ENCODE measurements around the gene IGF1R.
A peak's percentile ranks its signal among the peaks of the same experiment; 100 is the strongest.

IGF1R gene

GRCh38 chr15:98744506-98744905 lies 96.2 kb downstream of the IGF1R start:
- Histone ChIP-seq H3K9me3 (ENCODE audit: severe bottlenecking) (no peaks in the 10 kb centered on the region), H3K27me3 (ENCODE audit: insufficient read depth, poor library complexity, severe bottlenecking) (no peaks in the 10 kb centered on the region), H3K27ac (ENCODE audit: poor library complexity, severe bottlenecking) (peak overlapping the region; percentile 64), H3K4me1 (ENCODE audit: insufficient read depth, poor library complexity, severe bottlenecking) (peaks cover 43% of the 10 kb centered on the region), H3K4me3 (ENCODE audit: severe bottlenecking) (no peak overlapping the region), H3K36me3 (ENCODE audit: low read depth) (no peaks in the 10 kb centered on the region)
- ATAC-seq (ENCODE audit: low read depth): no peak
- TF ChIP-seq CTCF (IDR thresholded peaks at IDR 0.05; ENCODE audit: poor library complexity, severe bottlenecking): no peak
- no peak for DNase-seq (ENCODE audit: low spot score)

- TF ChIP-seq CTCF (IDR thresholded peaks at IDR 0.05; ENCODE audit: poor library complexity, severe bottlenecking): no peak
- H3K4me3 ChIP-seq (ENCODE audit: severe bottlenecking): no peak overlapping the region
- peak overlapping the region; percentile 64 for H3K27ac ChIP-seq (ENCODE audit: poor library complexity, severe bottlenecking)
- peaks cover 43% of the 10 kb centered on the region for H3K4me1 ChIP-seq (ENCODE audit: insufficient read depth, poor library complexity, severe bottlenecking)
- H3K36me3 ChIP-seq (ENCODE audit: low read depth): no peaks in the 10 kb centered on the region
- no peaks in the 10 kb centered on the region for H3K9me3 ChIP-seq (ENCODE audit: severe bottlenecking)
- no peak for DNase-seq (ENCODE audit: low spot score)
- peak; percentile 44 for ATAC-seq (ENCODE audit: low read depth)
- H3K27me3 ChIP-seq (ENCODE audit: insufficient read depth, poor library complexity, severe bottlenecking): no peaks in the 10 kb centered on the region
These were observed 96.8 kb downstream of the IGF1R start for GRCh38 chr15:98745179-98745578.

- Histone ChIP-seq H3K36me3 (ENCODE audit: low read depth) (no peaks in the 10 kb centered on the region), H3K9me3 (ENCODE audit: severe bottlenecking) (no peaks in the 10 kb centered on the region), H3K4me3 (ENCODE audit: severe bottlenecking) (no peak overlapping the region), H3K27me3 (ENCODE audit: insufficient read depth, poor library complexity, severe bottlenecking) (no peaks in the 10 kb centered on the region), H3K4me1 (ENCODE audit: insufficient read depth, poor library complexity, severe bottlenecking) (peaks cover 43% of the 10 kb centered on the region), H3K27ac (ENCODE audit: poor library complexity, severe bottlenecking) (peak overlapping the region; percentile 64)
- DNase-seq (ENCODE audit: low spot score) (no peak), ATAC-seq (ENCODE audit: low read depth) (peak; percentile 67)
- TF ChIP-seq CTCF (IDR thresholded peaks at IDR 0.05; ENCODE audit: poor library complexity, severe bottlenecking): no peak
These were observed 97.5 kb downstream of the IGF1R start for GRCh38 chr15:98745650-98746374.

- ATAC-seq (ENCODE audit: low read depth) (peak; percentile 67), DNase-seq (ENCODE audit: low spot score) (no peak)
- no peaks in the 10 kb centered on the region for H3K36me3 ChIP-seq (ENCODE audit: low read depth)
- no peaks in the 10 kb centered on the region for H3K9me3 ChIP-seq (ENCODE audit: severe bottlenecking)
- TF ChIP-seq CTCF (IDR thresholded peaks at IDR 0.05; ENCODE audit: poor library complexity, severe bottlenecking): no peak
- peaks cover 51% of the 10 kb centered on the region for H3K4me1 ChIP-seq (ENCODE audit: insufficient read depth, poor library complexity, severe bottlenecking)
- H3K4me3 ChIP-seq (ENCODE audit: severe bottlenecking): no peak overlapping the region
- H3K27ac ChIP-seq (ENCODE audit: poor library complexity, severe bottlenecking): peak overlapping the region; percentile 64
- no peaks in the 10 kb centered on the region for H3K27me3 ChIP-seq (ENCODE audit: insufficient read depth, poor library complexity, severe bottlenecking)
These were observed 98.2 kb downstream of the IGF1R start for GRCh38 chr15:98746375-98747155.
